Measurements from ENCODE around the gene STAT5A.

GRCh38 chr17:42301022-42301421 is 12.7 kb downstream of the STAT5A start:
- TF ChIP-seq, protein P1, sequence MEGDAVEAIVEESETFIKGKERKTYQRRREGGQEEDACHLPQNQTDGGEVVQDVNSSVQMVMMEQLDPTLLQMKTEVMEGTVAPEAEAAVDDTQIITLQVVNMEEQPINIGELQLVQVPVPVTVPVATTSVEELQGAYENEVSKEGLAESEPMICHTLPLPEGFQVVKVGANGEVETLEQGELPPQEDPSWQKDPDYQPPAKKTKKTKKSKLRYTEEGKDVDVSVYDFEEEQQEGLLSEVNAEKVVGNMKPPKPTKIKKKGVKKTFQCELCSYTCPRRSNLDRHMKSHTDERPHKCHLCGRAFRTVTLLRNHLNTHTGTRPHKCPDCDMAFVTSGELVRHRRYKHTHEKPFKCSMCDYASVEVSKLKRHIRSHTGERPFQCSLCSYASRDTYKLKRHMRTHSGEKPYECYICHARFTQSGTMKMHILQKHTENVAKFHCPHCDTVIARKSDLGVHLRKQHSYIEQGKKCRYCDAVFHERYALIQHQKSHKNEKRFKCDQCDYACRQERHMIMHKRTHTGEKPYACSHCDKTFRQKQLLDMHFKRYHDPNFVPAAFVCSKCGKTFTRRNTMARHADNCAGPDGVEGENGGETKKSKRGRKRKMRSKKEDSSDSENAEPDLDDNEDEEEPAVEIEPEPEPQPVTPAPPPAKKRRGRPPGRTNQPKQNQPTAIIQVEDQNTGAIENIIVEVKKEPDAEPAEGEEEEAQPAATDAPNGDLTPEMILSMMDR (IDR thresholded peaks at IDR 0.05) = no peak
- no peak for TF ChIP-seq POLR2A (IDR thresholded peaks at IDR 0.05)
